B cell (primary cell): ENCODE data around the gene SH3BP2. TPM values are rescaled to one million over a fixed set of nuclear protein-coding genes. Genes with fewer than 3 reads are reported as not detected.

Source experiments
- ATAC-seq: fragments of 200-7000 bp; cut with Tn5 transposase; one replicate; pipeline ENCODE4 v1.10.0; 2021; ENCODE audit warnings: low read depth, mild to moderate bottlenecking, moderate number of reproducible peaks, moderate library complexity
- CTCF ChIA-PET: fragments of 350-600 bp; sonication (Branson Sonifier 250); formaldehyde crosslinking; loops from one replicate; lab custom pipeline; 2021; ENCODE audit warnings: antibody characterized with exemption, inconsistent platforms; lab: Charles Lee
- POLR2A ChIA-PET: fragments of 350-600 bp; sonication (Branson Sonifier 250); formaldehyde crosslinking; loops from one replicate; lab custom pipeline; 2021; ENCODE audit warnings: antibody characterized with exemption; lab: Charles Lee
- DNase-seq: peaks from one replicate; pipeline ENCODE4 v3.0.0; 2013
- H2AFZ ChIP-seq: 2 replicates; pipeline ENCODE4 v1.6.1; 2012; ENCODE audit warnings: mild to moderate bottlenecking, low read depth, low read length; ENCODE audit not compliant: insufficient read depth, poor library complexity, severe bottlenecking
- H3K27ac ChIP-seq, 2 donors: 1 replicate in 1 of 2; 2 replicates in 1 of 2; pipeline ENCODE4 v1.5.1; 2012 to 2013; ENCODE audit warnings: low read length in 2 of 2, mild to moderate bottlenecking in 2 of 2, moderate library complexity in 1 of 2
- H3K27me3 ChIP-seq, 4 experiments: fragments of 200-600 bp in 1 of 4; sonication (generic) in 1 of 4; replicated peaks in 1 of 4; 1 replicate in 2 of 4; 2 replicates in 2 of 4; pipeline versions ENCODE4 v1.6.1 to v1.7.0; 2013 to 2016; ENCODE audit warnings: low read length in 3 of 4, mild to moderate bottlenecking in 2 of 4, mixed read lengths in 1 of 4, moderate library complexity in 1 of 4; ENCODE audit not compliant: insufficient read depth in 4 of 4, control insufficient read depth in 3 of 4; ENCODE audit errors: control extremely low read depth in 1 of 4
- H3K36me3 ChIP-seq, 2 experiments: replicated peaks in 1 of 2; 1 replicate in 1 of 2; 2 replicates in 1 of 2; pipeline versions ENCODE4 v1.6.1 to v1.7.1; 2013; ENCODE audit warnings: low read length in 1 of 2; ENCODE audit not compliant: insufficient read depth in 2 of 2, control insufficient read depth in 1 of 2; ENCODE audit errors: control extremely low read depth in 1 of 2, extremely low read depth in 1 of 2
- H3K4me1 ChIP-seq, 2 donors: fragments of 200-600 bp in 1 of 2; sonication (generic) in 1 of 2; 1 replicate in 1 of 2; 2 replicates in 1 of 2; pipeline versions ENCODE4 v1.5.1 to v1.6.1; 2013 to 2017; ENCODE audit warnings: low read length in 2 of 2; ENCODE audit not compliant: control insufficient read depth in 2 of 2, insufficient read depth in 2 of 2
- H3K4me2 ChIP-seq: replicated peaks from 2 replicates; pipeline ENCODE3; 2012; ENCODE audit warnings: mild to moderate bottlenecking, low read depth, low read length; ENCODE audit not compliant: poor library complexity, severe bottlenecking
- H3K4me3 ChIP-seq, 5 experiments: fragments of 200-600 bp in 1 of 5; sonication (generic) in 1 of 5; 1 replicate in 3 of 5; 2 replicates in 2 of 5; pipeline versions ENCODE4 v1.5.1 to v1.7.0; 2011 to 2016; ENCODE audit warnings: low read length in 4 of 5, mild to moderate bottlenecking in 4 of 5, low read depth in 2 of 5, control low read depth in 1 of 5, moderate library complexity in 1 of 5; ENCODE audit not compliant: insufficient read depth in 1 of 5; ENCODE audit errors: control extremely low read depth in 1 of 5, extremely low read depth in 1 of 5
- H3K79me2 ChIP-seq: fragments of 200-600 bp; sonication (generic); one replicate; pipeline ENCODE4 v1.6.0; 2016; ENCODE audit warnings: low read length; ENCODE audit not compliant: control insufficient read depth, insufficient read depth
- H3K9ac ChIP-seq: fragments of 200-600 bp; sonication (generic); 2 replicates; pipeline ENCODE4 v1.6.1; 2017; ENCODE audit warnings: mild to moderate bottlenecking, low read length, moderate library complexity
- H3K9me3 ChIP-seq, 3 donors: one replicate each; pipeline versions ENCODE4 v1.6.1 to v1.7.1; 2013; ENCODE audit warnings: low read length in 2 of 3; ENCODE audit not compliant: control insufficient read depth in 2 of 3, insufficient read depth in 1 of 3; ENCODE audit errors: control extremely low read depth in 1 of 3
- H4K20me1 ChIP-seq: 2 replicates; pipeline ENCODE4 v1.6.0; 2012; ENCODE audit warnings: mild to moderate bottlenecking, low read length; ENCODE audit not compliant: insufficient read depth, control insufficient read depth, poor library complexity, severe bottlenecking
- H3K27ac Mint-ChIP-seq: one replicate; pipeline ENCODE4 v1.8.0; 2021; ENCODE audit warnings: mixed read lengths
- H3K27me3 Mint-ChIP-seq: one replicate; pipeline ENCODE4 v1.8.0; 2021; ENCODE audit warnings: mixed read lengths
- H3K4me1 Mint-ChIP-seq: one replicate; pipeline ENCODE4 v1.8.0; 2021; ENCODE audit warnings: mixed read lengths
- H3K4me3 Mint-ChIP-seq: one replicate; pipeline ENCODE4 v1.8.0; 2021; ENCODE audit warnings: mixed read lengths
- H3K9me3 Mint-ChIP-seq: one replicate; pipeline ENCODE4 v1.8.0; 2022; ENCODE audit warnings: mixed read lengths; ENCODE audit not compliant: insufficient read depth
- EZH2 ChIP-seq: IDR thresholded peaks from 2 replicates; pipeline ENCODE4 v1.6.1; 2012; ENCODE audit warnings: borderline replicate concordance, low read depth, mild to moderate bottlenecking, moderate library complexity, low read length; ENCODE audit not compliant: insufficient read depth, poor library complexity, severe bottlenecking
- WGBS: methylation state at CpG from one replicate; pipeline ENCODE4 v1.1.5; 2013; ENCODE audit warnings: missing lambda C conversion rate; ENCODE audit not compliant: insufficient coverage; 5-methylcytosine and 5-hydroxymethylcytosine counted together
- intact Hi-C: fragments of 100-400 bp; cut with micrococcal nuclease; formaldehyde crosslinking; loops from one replicate; pipeline ENCODE4 v1.10.0; 2022
- polyA plus RNA-seq: library from polyadenylated mRNA; depleted of rRNA; stranded (reverse); fragments of >200 nt; gene quantifications from 2 replicates; pipeline ENCODE4 v1.2.3, GENCODE V29; 2012
- total RNA-seq, 2 donors: library from RNA; stranded (reverse); fragments of 120-200 nt in 1 of 2; gene quantifications; 1 replicate in 1 of 2; 2 replicates in 1 of 2; pipeline versions ENCODE4 v1.2.3 to v1.2.4, GENCODE V29; 2013 to 2022
- TF ChIP-seq, protein P1 (sequence below): fragments of 200-600 bp; IDR thresholded peaks from one replicate; pipeline ENCODE4 v1.8.0; 2022; ENCODE audit warnings: antibody characterized with exemption, mild to moderate bottlenecking

SH3BP2 gene
- total and polyA plus RNA-seq, 2 donors (not counting 1 experiment from before 2014, with no cell fraction given), result 30.8 to 219 TPM

- Histone ChIP-seq H3K27me3 (no peaks in the 10 kb centered on the region), H3K4me2 (peak overlapping the region; percentile 68), H3K4me1 (peaks cover 67 to 72% of the 10 kb centered on the region in 2 donors), H3K9ac (peak overlapping the region; percentile 47), H2AFZ (peak overlapping the region; percentile 20), H3K36me3 (no peaks in the 10 kb centered on the region), H3K79me2 (no peaks in the 10 kb centered on the region), H3K4me3 (peak overlapping the region in 2 of 5 experiments; percentile 10 to 20), H3K9me3 (peaks cover 0 to 7% (median 2%) of the 10 kb centered on the region in 3 donors), H4K20me1 (no peaks in the 10 kb centered on the region), H3K27ac (peak overlapping the region; percentile 99)
- ATAC-seq (peak; percentile 52), DNase-seq (peak; percentile 90)
- Mint-ChIP-seq H3K4me3 (peak overlapping the region; percentile 74), H3K4me1 (peaks cover 70% of the 10 kb centered on the region), H3K9me3 (peaks cover 3% of the 10 kb centered on the region), H3K27ac (peak overlapping the region; percentile 94), H3K27me3 (no peaks in the 10 kb centered on the region)
- WGBS, result 45% methylated on average over 12 of the region's 18 CpGs
- CTCF ChIA-PET, result interaction anchor here (0.7 to 3.0 kb wide), 7 partner anchors 9 to 157 kb away, joined by 3 to 9 read pairs (median 3); no protein-coding TSS in a partner anchor
- intact Hi-C loops, result loop anchor here (1.0 kb wide), 3 partner anchors 23 to 48 kb away; no protein-coding TSS in a partner anchor
- TF ChIP-seq EZH2, result no peak
- TF ChIP-seq, protein P1, sequence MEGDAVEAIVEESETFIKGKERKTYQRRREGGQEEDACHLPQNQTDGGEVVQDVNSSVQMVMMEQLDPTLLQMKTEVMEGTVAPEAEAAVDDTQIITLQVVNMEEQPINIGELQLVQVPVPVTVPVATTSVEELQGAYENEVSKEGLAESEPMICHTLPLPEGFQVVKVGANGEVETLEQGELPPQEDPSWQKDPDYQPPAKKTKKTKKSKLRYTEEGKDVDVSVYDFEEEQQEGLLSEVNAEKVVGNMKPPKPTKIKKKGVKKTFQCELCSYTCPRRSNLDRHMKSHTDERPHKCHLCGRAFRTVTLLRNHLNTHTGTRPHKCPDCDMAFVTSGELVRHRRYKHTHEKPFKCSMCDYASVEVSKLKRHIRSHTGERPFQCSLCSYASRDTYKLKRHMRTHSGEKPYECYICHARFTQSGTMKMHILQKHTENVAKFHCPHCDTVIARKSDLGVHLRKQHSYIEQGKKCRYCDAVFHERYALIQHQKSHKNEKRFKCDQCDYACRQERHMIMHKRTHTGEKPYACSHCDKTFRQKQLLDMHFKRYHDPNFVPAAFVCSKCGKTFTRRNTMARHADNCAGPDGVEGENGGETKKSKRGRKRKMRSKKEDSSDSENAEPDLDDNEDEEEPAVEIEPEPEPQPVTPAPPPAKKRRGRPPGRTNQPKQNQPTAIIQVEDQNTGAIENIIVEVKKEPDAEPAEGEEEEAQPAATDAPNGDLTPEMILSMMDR, result no peak
- POLR2A ChIA-PET, result interaction anchor here (0.9 to 1.8 kb wide), 6 partner anchors 10 to 25 kb away, joined by 3 to 9 read pairs (median 3); no protein-coding TSS in a partner anchor
Observed at GRCh38 chr4:2787230-2788100, 5.4 kb upstream of the SH3BP2 start.
